ENCODE data around the gene EYS. TPM values are rescaled to one million over a fixed set of nuclear protein-coding genes. Genes with fewer than 3 reads are reported as not detected.

Gene EYS
- total and polyA plus RNA-seq, 2 of the 8 experiments (the other 6 are each of a cell fraction or from before 2014, with no cell fraction given), result 0.05 to 0.13 TPM

DNA sequence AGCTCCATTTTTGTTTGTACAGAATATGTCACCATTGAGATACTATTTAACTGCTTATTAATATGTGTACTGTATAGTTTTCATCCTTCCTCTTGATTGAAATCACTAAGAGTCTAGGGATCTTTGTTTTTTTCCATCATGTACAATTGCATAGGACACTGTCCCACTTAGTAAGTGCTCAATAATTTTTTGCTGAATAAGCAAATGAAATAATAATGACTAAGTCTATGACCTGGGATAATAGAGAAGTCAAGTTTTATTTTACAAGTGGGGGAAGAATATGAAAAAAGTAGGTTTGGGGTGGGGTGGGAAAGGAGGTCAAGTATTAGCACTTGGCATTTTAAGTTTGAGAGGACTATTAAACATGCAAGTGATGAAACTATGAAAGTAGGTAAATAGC is 4.5 kb upstream of the EYS start:
- Histone ChIP-seq H3K9me3 (ENCODE audit: insufficient read depth in 2 of 2, low read depth in 1 of 2, low read length in 1 of 2) (no peaks in the 10 kb centered on the region), H3K23ac (ENCODE audit: insufficient read length) (no peak overlapping the region), H3K14ac (ENCODE audit: insufficient read length) (no peak overlapping the region), H3K9ac (replicated peaks in 1 of 4; ENCODE audit: extremely low read depth in 1 of 4, low read depth in 3 of 4, low read length in 3 of 4) (no peak overlapping the region), H2BK15ac (ENCODE audit: low read length) (no peak overlapping the region), H3K56ac (replicated peaks; ENCODE audit: insufficient read length, low read depth, low read length) (no peak overlapping the region), H3K4ac (replicated peaks; ENCODE audit: insufficient read length, low read depth, low read length) (no peak overlapping the region), H3K79me1 (ENCODE audit: low read depth, low read length) (no peaks in the 10 kb centered on the region), H3K79me2 (ENCODE audit: control insufficient read depth in 1 of 2, insufficient read depth in 2 of 2, low read length in 2 of 2) (no peaks in the 10 kb centered on the region), H2AFZ (ENCODE audit: low read length) (no peak overlapping the region), H3K36me3 (ENCODE audit: control insufficient read depth in 2 of 4, insufficient read depth in 4 of 4, low read length in 3 of 4) (no peaks in the 10 kb centered on the region), H2BK5ac (ENCODE audit: low read depth, low read length) (no peak overlapping the region), H3K18ac (ENCODE audit: extremely low read depth, low read length) (no peak overlapping the region), H3K4me1 (replicated peaks in 1 of 4; ENCODE audit: control insufficient read depth in 3 of 4, insufficient read depth in 4 of 4, low read length in 3 of 4) (no peaks in the 10 kb centered on the region), H4K8ac (ENCODE audit: extremely low read depth, insufficient read depth, low read length) (no peak overlapping the region), H3K4me3 (ENCODE audit: extremely low read depth in 1 of 4, insufficient read depth in 2 of 4, low read depth in 3 of 4, low read length in 4 of 4) (no peak overlapping the region), H3K27ac (ENCODE audit: low read depth, low read length) (no peak overlapping the region), H3K4me2 (ENCODE audit: insufficient read depth in 1 of 2, low read depth in 2 of 2, low read length in 2 of 2) (no peak overlapping the region), H4K20me1 (replicated peaks in 1 of 2; ENCODE audit: control insufficient read depth in 1 of 2, insufficient read depth in 2 of 2, low read length in 2 of 2) (no peaks in the 10 kb centered on the region), H3K23me2 (ENCODE audit: low read depth, low read length) (no peaks in the 10 kb centered on the region), H4K5ac (ENCODE audit: insufficient read length, low read depth, low read length) (no peak overlapping the region), H3K27me3 (replicated peaks in 1 of 4; ENCODE audit: control insufficient read depth in 3 of 4, extremely low read depth in 1 of 4, insufficient read depth in 3 of 4, low read length in 3 of 4) (no peaks in the 10 kb centered on the region), H2BK12ac (ENCODE audit: low read depth, low read length) (no peak overlapping the region), H2BK20ac (ENCODE audit: low read length) (no peak overlapping the region), H2BK120ac (replicated peaks; ENCODE audit: low read depth, low read length) (no peak overlapping the region), H4K91ac (replicated peaks; ENCODE audit: insufficient read length, low read length) (no peak overlapping the region), H2AK5ac (ENCODE audit: low read depth, low read length) (no peak overlapping the region)
- FAIRE-seq (no peak), DNase-seq (ENCODE audit: low read depth in 1 of 2, low spot score in 2 of 2) (no peak)
- CTCF ChIA-PET (ENCODE audit: partially characterized antibody), result interaction anchor here (0.7 kb wide), 1 partner anchor 65 kb away, joined by 3 read pairs; no protein-coding TSS in a partner anchor
- TF ChIP-seq MAFK (IDR thresholded peaks at IDR 0.05; ENCODE audit: low read depth, low read length) (peak; percentile 52; the same call in 1 of the 2 replicates), POLR2A (IDR thresholded peaks at IDR 0.05; ENCODE audit: control extremely low read depth in 1 of 2, low read depth in 2 of 2, low read length in 2 of 2) (no peak), SIRT6 (IDR thresholded peaks at IDR 0.05; ENCODE audit: low read length) (no peak), SP1 (IDR thresholded peaks at IDR 0.05; ENCODE audit: low read depth, low read length) (no peak), YY1 (IDR thresholded peaks at IDR 0.05; ENCODE audit: low read depth, low read length) (no peak), JUND (IDR thresholded peaks at IDR 0.05; ENCODE audit: low read length) (no peak)
- TF ChIP-seq, protein P1, sequence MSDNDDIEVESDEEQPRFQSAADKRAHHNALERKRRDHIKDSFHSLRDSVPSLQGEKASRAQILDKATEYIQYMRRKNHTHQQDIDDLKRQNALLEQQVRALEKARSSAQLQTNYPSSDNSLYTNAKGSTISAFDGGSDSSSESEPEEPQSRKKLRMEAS (IDR thresholded peaks at IDR 0.05), result no peak
- TF ChIP-seq, protein P2, sequence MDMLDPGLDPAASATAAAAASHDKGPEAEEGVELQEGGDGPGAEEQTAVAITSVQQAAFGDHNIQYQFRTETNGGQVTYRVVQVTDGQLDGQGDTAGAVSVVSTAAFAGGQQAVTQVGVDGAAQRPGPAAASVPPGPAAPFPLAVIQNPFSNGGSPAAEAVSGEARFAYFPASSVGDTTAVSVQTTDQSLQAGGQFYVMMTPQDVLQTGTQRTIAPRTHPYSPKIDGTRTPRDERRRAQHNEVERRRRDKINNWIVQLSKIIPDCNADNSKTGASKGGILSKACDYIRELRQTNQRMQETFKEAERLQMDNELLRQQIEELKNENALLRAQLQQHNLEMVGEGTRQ (IDR thresholded peaks at IDR 0.05; ENCODE audit: low read length), result no peak
- POLR2A ChIA-PET (ENCODE audit: partially characterized antibody), result no interaction called here

All from H1 (cell line).